Bronchial epithelial cell (primary cell): ENCODE data around the gene TIMM23B. TPM values are rescaled to one million over a fixed set of nuclear protein-coding genes. Genes with fewer than 3 reads are reported as not detected.
"Not testable (repeated sequence)": the region's sequence is repeated elsewhere in the genome, so short reads cannot be mapped to it uniquely, and the experiment has no call there.

Source experiments
- DNase-seq: peaks from one replicate; pipeline ENCODE4 v3.0.0-alpha.2; 2010; ENCODE audit warnings: low read depth
- FAIRE-seq: peaks from 2 replicates; lab custom pipeline; 2011; peaks lifted over from hg19 to GRCh38; lab: Jason Lieb, UNC
- H3K27me3 ChIP-seq: 2 replicates; pipeline ENCODE4 v1.5.1; 2011; ENCODE audit warnings: low read length; ENCODE audit not compliant: control insufficient read depth, insufficient read depth
- H3K36me3 ChIP-seq: 2 replicates; pipeline ENCODE4 v1.5.1; 2011; ENCODE audit warnings: low read length; ENCODE audit not compliant: control insufficient read depth, insufficient read depth
- H3K4me3 ChIP-seq: 2 replicates; pipeline ENCODE4 v1.5.1; 2011; ENCODE audit warnings: mild to moderate bottlenecking, low read depth, low read length, control low read depth
- total RNA-seq: library from RNA; depleted of rRNA; stranded (reverse); fragments of >200 nt; gene quantifications from 2 replicates; pipeline ENCODE4 v1.2.1, GENCODE V29; 2014
- TF ChIP-seq, protein P1 (sequence below): IDR thresholded peaks from 2 replicates; pipeline ENCODE4 v1.5.1; 2011; ENCODE audit warnings: mild to moderate bottlenecking, moderate library complexity, low read length, control low read depth, inconsistent platforms; ENCODE audit not compliant: insufficient read depth, severe bottlenecking

TIMM23B gene
- total RNA-seq, 1 donor from 2014 or later = 21.1 TPM

DNA sequence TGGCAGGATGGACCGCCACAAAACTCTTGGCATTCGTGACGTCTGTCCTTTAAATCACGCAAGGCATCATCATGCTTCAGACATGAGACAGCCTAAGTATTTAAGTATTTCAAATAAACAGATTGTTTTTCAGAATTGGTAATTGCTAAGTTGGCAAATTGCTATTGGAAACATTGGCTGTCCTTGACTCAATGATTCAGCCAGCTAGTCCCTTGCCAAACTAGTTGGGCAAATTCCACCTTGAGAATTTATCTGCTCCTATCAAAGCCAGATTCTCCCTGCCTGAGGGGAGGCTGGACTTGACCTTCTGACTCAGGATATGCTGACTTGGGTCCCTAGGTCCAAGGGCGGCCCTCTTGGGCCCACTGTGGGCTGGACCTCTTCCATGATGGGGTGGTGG lies 75.8 kb downstream of the TIMM23B start:
- not testable (repeated sequence) for DNase-seq, H3K4me3 ChIP-seq, H3K27me3 ChIP-seq, H3K36me3 ChIP-seq, FAIRE-seq

DNA sequence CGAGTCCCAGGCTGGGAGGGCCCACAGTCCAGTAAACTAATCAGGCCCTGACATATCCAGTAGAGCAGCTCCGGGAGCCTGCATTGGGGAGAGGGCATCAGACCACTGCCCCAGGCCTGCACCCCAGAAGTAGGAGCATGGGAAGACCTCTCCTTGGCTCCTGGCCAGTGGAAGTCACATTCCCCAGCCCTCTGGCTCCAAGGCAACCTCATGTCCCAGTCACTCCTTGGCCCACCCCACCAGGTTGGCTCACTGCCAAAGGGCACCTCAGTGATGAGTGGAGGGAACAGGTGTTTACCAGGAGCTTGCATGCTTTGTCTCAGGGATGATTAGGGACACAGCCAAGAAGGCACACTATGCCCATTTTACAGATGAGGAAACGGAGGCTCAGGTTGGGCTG lies 77.4 kb downstream of the TIMM23B start:
- not testable (repeated sequence) for FAIRE-seq, H3K4me3 ChIP-seq, H3K27me3 ChIP-seq, DNase-seq, H3K36me3 ChIP-seq

DNA sequence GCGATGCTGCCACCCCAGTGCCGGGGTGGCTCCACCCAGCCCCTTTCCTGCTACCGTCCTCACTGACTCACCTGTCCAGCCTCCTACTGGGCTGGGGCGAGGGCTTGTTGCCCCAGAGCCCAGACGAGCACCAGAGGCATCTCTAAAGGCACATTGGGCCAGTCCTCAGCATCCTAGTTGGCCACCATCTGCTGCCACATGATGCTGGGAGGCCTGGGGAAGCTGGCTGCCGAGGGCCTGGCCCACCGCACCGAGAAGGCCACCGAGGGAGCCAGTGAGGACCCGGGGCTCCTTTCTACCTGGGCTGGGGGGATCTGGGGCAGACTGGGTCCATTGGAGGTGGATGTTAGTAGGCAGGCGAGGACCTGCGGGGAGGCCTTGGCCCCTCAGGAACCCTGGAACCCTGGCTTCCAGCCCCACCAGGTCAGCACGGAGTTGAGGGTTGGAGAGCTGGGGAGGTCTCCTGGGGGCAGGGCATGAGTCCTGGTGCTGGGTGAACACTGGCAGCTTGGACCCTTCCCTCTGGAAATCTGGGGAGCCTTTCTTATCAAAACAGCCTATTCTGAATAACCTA lies 78.7 kb downstream of the TIMM23B start:
- DNase-seq, H3K4me3 ChIP-seq, FAIRE-seq, H3K36me3 ChIP-seq, H3K27me3 ChIP-seq: not testable (repeated sequence)

DNA sequence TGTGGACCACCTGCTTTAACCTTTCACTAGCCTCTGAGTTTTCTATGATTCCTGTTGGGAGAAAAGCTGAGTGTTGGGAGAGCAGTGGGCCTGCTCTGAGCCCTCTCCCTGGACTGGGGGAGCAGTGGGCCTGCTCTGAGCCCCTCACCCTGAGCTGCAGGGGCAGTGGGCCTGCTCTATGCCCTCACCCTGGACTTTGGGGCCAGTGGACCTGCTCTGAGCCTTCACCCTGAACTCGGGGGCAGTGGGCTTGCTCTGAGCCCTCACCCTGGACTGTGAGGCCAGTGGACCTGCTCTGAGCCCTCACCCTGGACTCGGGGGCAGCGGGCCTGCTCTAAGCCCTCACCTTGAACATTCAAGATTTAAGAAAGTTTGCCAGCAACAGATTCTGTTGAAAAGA lies 79.8 kb downstream of the TIMM23B start:
- FAIRE-seq = no peak
- no peak for DNase-seq
- no peaks in the 10 kb centered on the region for H3K36me3 ChIP-seq
- no peak overlapping the region for H3K4me3 ChIP-seq
- TF ChIP-seq, protein P1, sequence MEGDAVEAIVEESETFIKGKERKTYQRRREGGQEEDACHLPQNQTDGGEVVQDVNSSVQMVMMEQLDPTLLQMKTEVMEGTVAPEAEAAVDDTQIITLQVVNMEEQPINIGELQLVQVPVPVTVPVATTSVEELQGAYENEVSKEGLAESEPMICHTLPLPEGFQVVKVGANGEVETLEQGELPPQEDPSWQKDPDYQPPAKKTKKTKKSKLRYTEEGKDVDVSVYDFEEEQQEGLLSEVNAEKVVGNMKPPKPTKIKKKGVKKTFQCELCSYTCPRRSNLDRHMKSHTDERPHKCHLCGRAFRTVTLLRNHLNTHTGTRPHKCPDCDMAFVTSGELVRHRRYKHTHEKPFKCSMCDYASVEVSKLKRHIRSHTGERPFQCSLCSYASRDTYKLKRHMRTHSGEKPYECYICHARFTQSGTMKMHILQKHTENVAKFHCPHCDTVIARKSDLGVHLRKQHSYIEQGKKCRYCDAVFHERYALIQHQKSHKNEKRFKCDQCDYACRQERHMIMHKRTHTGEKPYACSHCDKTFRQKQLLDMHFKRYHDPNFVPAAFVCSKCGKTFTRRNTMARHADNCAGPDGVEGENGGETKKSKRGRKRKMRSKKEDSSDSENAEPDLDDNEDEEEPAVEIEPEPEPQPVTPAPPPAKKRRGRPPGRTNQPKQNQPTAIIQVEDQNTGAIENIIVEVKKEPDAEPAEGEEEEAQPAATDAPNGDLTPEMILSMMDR = no peak
- peaks cover 4% of the 10 kb centered on the region for H3K27me3 ChIP-seq

Other genes starting within 250 kb of the TIMM23B start
- gene OGDHL, start 179.7 kb upstream of the TIMM23B start, total RNA-seq = 0.26 TPM in 1 of 2 replicates, not detected in the other
- 50.3 and 66.8 TPM in 2 replicates for gene PARG, start within 50 bp of the TIMM23B start, total RNA-seq
- gene AGAP6, start 46.4 kb downstream of the TIMM23B start, total RNA-seq = 3.2 and 3.5 TPM in 2 replicates
- gene WASHC2A, start 125.9 kb downstream of the TIMM23B start, total RNA-seq = 24.0 and 37.1 TPM in 2 replicates